HG03039 (cell line): ENCODE data around the gene MUSTN1.

Experiments
- ATAC-seq: cut with Tn5 transposase; IDR thresholded peaks from one replicate; pipeline ENCODE4 v1.9.1; 2021; ENCODE audit warnings: mild to moderate bottlenecking, moderate library complexity; ENCODE audit not compliant: unreplicated experiment

MUSTN1 gene

DNA sequence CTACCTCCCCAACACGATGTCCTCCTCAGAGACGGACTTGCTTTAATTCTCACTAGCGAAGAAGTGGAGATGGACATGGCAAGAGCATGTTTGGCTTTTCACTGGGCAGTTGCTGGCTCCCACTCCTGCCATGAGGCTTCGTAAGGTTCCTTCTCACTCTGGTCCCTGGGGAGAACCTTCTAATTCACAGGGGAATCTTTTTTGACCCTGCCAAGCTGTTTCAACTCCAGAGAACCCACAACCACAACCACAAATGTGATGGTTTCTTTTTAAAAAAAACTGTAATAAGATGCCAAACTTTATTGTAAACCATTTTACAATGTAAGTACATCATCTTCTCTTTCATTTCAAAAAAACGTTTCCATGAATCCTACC is 1.6 kb upstream of the MUSTN1 start:
- no peak for ATAC-seq

DNA sequence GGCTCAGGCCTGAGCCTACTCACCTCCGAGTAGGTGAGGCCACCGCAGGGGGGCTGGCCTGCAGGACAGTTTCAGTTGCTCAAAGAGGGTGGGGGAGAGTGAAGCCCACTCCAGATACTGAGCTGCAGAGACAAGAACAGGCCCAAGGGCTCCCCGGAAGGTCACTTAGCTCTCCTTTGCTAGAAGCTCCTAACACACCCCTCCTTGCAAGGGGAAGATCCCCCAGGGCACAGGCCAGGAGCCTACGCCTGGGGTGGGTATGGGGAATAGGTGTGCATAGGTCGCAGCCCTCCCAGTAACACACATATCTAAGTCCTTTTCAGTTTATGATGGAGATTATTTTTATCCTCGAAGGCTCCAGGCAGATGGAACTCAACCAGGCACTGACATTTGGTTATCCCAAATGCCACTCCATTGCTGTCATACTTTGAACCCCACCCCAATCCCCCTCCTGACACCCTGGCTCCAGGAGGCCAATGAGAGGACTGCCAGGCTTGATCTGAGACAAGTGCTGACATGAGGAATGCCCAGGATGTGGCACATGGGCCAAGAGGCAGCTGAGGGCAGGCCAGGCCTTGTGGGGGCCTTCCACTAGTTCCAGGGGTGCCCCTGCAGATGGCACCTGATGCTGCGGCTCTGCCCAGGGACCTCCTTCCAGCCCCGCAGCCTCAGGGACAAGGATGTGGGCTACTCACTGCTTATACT is 1.1 kb upstream of the MUSTN1 start:
- ATAC-seq: no peak

DNA sequence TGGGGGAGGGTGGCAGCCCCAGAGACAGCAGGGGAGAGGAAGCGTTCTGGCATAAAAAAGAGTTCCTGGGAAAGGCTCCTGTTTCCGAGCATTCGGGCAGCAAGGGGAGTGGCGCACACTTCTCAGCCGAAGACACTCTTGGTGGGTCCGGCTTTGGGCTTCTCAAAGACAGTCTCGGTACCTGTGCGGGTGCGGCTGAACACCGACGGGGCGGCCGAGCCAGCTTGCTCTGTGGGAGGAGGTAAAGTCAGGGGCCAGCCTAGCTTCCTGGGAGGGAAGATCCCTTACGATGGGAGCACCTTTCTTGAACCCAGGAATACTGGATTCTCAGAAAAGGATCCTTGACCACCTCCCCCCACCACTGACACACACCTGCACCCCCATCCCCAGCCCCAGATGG is 1.6 kb downstream of the MUSTN1 start:
- no peak for ATAC-seq

DNA sequence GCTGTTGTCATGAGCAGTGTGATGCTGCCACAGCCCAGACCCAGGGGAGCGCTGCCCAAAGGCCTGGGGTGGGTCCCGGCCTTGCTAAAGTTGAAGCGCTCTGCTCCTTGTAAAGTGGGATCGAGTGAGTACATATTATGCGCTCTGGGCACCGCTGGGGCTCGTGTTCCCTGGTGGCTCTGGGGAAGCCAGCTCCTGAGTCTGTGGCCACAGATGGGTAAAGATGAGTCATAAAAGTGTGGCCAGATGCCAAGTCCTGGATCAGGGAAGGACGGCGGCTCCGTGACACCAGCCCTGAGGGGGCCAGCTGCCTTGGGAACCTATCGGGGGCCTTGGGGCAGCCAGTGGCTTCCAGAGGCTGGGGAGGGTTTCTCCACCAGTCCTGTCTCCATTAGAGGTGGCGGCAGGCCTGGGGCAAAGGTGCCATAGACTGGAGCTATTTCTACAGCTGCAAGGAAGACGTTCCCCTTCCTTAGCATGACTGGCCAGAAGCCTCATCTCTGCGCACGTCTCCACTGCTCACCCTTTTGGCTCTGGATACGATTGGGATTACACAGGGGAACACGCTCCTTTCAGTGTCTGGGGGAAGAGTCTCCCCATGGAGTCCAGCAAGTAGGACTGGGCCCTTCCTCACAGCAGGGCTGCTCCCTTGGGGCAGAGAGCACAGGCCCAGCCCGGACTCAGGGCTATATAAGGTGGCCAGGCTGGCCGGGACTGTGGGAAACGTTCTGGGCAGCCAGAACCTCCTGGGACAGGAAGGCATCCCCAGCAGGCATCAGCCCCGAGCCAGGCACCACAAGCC is 3.1 kb downstream of the MUSTN1 start:
- no peak for ATAC-seq

DNA sequence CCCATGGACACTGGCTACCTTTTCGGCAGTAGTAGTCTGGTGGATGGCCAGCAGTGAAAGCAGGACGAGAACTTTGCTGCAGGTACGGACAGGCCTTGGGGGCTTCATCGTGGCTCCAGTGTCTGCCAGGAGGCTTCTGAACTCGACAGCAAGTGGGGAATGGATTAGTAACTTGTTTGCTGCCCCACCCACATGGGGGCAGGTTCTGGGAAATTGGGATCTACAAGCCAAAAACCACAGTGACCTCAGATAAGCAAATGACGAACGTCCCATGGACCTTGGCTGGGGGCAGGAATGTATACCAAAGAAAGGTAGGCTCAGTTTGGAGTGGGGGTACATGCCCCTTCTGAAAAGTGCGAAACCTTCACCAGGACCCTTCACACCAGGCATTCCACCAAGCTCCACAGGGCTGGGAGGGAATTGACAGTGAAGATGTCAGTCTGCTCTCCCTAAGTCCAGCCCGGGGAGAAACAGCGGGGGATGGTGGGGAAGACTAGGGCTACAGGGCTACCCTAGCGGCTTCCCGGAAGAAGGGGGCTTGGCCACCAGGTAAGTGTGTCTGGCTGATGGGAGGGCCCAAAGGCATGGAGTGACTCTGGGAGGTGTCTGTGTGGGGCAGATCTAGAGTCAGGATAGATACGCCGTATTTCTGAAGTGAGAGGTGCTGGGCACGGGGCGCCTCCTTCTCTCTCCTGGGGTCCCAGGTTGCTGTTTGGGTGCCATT is 4.1 kb downstream of the MUSTN1 start, which contains the start of gene ITIH4:
Gene ITIH4 (minus strand): TSS at position 138 of the 724 bp plus-strand sequence. CDS start 30 bp downstream, at position 108.
- ATAC-seq: no peak

DNA sequence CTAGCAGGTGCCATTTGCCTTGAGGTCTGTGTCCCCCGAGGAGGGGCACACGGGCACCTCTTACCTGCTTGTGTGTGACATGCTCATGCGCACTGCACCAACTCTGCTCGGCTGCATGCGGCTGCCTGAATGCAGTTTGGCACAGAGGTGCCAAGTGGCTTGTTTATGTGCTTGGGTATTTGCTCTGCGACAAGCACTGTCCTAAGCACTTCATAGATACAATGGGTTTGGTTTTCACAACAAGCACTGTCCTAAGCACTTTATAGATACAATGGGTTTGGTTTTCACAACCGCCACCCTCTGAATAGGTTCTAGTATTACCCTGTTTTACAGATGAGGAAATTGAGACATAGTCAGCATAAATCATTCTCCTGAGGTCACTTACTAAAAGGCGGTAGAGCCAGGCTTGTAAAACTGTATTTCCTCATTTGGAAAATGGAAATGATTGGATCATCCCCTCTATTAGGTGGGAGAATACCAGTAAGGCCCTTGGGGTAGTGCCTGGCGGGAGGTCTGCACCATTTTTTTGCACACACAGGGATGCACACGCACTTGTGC is 4.8 kb downstream of the MUSTN1 start:
- no peak for ATAC-seq

DNA sequence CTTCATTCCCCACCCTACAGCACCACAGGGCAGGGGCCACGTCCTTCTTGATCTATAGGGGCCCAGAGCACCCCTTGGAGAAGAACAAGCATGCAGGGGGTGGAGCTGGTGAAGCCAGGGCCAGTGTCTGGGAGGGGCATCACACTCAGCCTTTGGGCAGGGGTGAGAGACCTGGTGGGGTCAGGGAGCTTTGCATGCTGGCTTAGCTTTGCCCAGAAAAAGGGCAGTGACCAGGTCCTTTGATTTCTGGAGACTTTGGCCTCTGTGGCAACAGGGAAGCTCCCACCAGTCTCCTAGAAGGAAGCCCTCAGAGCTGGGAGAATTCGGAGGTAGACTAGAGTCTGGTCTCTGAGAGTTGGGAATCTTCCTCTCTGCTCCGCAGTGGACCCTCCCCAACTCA is 5.3 kb downstream of the MUSTN1 start:
- no peak for ATAC-seq

DNA sequence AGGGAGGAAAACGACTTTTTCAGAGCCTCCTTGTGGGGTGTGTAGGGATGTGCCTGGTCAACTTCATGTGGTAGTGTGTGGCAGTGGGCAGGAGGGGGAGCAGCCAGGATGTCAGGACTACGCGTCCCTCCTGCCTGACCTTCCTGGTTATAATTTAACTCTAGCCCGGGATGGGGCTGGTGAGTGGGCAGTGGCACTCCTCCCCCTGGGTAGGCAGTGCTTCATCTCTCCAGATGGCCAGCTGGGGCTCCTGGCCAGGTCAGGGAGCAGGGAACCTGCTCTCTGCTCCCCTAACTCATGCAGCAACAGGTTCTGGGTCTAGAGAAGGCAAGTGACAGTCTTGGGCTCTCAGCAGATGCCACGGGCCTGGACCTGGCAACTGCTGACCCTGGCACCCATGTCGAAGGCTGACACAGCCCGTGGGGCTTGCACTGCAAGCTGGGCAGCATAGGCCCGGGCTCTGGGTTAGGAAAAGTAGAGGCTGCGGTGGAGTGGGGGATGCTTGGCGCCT is 6.9 kb downstream of the MUSTN1 start:
- no peak for ATAC-seq

DNA sequence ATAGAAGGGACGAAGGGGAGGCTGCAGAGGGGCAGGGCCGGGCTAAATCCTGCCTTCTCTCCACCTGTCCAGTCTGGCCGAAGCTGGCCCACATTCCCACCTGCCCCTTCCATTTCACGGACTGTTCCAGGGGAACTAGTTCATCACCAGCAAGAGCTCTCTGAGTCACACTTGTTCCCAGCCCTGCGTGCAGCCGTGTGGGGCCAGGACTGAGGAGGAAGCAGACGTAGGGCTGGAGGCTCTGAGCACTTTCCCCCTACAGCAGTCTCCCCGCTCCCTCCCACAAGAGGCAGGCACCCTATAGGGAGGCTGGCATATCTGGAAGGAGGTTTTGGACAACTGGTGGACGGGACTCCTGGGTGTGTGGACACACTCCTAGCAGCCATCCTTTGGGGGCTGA is 7.4 kb downstream of the MUSTN1 start:
- no peak for ATAC-seq

DNA sequence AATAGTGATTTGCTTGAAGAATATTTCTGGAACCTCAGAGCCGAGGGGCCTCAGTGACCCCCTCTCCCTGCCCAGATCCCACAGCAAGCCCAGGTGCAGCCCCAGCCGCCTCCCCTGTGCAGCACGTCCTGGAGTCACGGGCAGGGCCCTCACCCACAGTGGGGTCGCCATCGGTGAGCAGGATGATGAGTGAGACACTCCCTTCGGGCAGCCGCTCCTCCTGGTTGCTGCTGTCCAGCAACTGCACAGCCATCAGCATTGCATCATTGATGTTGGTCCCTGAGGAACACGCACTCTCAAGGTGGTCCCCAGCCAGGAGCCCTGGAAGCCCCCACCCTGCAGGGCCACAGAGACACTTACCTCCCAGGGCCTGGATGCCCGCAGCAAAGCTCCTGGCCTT is 10.8 kb downstream of the MUSTN1 start:
- no peak for ATAC-seq

DNA sequence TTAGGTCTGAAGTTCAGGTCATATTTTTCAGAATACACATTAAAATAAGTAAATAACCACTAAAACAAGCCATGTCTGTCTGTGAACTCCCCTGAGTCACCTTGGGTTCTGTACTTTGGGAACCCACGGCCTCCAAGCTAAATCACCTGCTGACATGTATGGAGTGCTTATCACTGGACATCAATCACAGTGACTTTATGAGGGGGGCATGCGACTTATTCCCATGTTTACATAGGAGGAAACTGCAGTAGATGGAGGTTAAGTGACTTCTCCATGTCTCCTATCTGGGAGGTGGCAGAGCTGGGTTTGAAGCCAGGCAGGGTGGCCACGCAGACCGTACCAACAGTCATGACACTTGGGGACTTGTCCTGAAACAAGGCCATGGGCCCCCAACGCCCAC is 12.5 kb downstream of the MUSTN1 start:
- no peak for ATAC-seq

DNA sequence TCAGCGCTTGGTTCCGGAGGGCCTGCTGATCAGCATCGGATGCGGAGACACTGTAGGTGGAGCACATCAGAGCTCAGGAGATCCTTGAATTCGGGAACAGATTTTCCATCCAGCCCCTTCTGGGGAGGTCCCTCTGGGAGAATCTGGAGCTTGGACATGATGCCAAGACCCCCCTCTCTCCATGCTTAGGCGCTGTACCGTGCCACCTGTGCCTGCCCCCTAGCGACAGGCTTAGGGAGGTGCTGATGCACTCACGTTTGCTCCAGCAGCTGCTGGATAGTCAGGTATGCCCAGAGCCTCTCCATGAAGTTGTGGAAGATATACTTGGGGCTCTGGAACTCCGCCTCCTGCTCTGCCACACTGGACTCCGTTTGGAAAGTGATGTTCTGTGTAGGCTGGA is 14.1 kb downstream of the MUSTN1 start:
- no peak for ATAC-seq

DNA sequence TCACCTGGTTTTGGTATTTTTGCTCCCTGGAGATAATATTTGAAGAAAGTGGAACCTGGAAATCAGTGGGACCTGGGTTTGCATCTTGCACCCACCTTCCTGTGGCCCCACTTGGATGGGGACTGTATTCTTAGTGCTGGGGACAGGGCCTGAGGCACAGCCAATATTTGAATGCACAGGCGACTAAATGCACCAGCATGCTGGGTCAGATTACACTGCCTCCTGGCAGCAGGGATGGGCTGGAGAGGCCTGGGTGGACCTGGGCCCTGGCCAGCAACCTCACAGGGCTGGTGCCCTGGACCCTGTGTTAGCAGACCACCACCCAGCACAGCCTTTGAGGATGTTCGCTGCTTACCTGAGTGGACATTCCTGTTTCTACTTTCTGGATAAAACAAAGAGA is 14.9 kb downstream of the MUSTN1 start:
- no peak for ATAC-seq

DNA sequence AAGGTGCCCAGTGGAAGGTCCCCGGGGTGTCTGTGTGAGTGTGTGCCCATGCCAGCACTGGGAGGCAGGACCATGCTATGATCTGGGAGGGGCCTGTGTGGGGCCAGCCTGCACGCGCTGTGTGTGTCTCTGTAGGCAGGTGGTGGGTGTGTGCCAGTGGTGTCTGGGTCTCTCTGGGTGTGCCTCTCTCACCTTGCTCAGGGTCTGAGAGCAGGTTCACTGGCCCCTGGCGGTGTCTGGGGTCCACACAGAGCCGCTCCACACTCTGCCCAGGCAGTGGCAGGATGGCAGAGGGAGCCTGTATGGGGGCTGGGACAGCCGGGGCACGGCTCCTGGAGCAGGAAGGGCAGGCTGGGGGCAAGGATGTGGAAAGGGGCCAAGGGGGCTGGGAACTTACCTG is 17.0 kb downstream of the MUSTN1 start:
- ATAC-seq: no peak

DNA sequence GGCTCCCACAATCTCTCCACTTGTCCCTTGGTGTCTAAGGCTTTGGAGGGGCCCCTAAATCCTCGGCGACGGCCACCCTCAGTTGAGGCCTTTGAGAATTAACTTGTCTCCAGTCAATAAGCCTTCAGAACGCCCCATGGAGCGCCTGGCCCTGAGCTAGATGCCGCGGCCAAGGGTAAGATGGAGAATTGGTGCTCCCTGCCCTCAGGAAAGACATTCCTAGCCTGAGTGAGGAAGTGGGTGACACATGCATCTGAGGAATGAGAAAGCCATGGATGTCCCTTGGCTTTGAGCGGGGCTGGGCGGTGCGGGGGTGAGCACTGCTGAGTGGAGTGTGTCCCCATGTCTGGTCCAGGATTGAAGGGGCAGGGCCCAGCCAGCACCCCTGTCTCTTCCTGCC is 17.6 kb downstream of the MUSTN1 start:
- no peak for ATAC-seq

DNA sequence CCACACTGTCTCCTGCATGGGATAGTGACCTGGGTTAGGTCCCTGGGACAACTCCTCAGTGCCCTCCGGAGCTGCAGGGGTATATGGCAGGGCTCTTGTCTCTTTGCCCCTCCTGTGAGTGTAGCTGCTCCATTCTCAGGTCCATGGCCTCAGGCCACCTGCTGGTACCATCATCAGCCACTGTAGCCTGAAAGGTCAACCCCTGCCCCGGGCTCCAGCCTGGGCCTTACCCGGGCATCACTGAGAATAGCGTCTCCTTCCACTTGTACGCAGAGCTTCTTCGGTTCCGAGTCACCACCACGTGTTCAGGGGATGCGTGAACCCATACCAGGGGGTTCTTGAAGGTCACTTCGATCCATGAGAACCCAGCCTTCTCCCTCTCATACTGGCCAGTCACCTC is 18.2 kb downstream of the MUSTN1 start:
- no peak for ATAC-seq

DNA sequence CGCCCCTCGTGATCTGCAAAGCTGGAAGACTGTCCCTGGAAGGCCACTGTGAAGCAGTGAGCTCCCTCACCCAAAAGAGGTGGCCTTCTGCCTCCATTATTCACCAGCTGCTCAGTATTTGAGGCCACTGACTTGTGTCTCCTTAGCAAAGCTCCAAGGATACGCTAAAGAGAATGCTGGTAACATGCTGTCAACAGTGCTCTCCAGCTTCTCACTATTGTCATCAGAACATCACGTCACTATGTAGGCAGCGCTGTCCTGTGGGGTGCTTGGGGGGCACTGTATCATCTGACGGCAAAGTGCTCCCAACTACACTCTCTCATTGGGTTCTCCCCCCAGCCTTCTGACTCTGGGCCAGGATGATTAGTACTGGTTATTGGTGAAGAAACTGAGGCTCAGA is 18.6 kb downstream of the MUSTN1 start:
- ATAC-seq: no peak

DNA sequence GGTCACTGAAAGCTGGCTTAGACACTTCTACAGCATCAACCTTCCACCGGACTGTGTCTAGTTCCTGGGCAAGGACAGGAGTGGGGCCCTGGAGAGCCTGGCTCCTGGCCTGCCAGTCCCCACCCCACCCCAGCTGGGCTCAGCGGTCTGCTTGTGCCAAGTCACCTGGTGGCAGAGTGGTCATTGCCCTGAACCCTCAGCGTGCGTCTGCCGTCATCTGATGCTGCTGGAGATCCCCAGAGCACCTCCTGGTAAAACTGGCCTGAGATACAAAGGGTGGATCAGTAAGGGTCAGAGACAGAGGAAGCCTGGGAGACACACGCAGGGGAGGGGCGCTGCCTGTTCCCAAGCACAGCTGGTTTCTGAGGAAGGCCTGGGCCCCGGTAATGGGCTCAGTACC is 21.0 kb downstream of the MUSTN1 start:
- ATAC-seq: no peak

DNA sequence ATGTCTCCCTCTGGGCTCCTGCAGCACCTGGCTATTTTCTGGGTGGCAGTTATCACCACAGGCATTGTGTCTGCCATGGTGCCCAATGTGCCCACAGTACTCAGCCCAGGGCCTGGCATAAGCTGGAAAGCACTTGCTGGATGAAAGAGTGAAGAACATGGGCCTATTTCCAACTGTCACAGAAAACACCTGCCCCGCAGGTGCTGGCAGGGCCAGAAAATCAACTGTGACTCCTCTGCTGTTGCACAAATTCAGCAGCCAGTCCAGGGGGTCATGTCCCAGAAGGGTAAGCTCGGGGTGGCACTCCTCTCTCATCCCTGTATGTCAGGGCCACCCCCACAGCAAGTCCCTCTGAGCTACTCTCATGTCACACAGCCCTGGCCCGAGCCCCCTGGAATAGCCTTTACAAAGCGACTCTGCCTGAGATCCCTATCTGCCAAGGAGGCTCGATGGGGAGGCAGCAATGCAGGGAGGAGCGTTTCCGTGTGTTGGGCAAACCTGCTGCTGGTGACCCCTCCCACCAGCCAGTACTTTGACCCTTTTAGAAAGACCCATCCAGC is 23.3 kb downstream of the MUSTN1 start:
- no peak for ATAC-seq

DNA sequence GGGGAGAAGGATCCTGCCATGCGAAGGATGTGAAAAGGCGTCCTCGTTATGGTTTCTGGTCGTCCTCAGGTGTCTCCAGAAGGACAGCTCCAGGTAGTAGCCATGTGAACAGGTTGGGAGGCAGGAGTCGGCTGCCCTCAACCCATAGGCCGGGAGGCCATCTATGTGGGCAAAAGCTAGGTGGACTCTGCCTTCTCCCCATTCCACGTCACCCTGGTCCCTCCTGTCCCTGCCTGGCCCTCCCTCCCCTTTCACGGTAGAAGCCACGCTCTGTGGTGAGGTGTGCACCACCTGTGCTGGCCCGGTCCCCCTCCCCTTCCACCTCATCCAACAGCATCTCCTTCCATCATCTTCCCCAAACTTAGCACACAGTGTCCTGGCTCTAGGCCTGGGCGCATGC is 23.9 kb downstream of the MUSTN1 start:
- ATAC-seq: no peak
